GM19023 (cell line): ENCODE data around the gene PRSS3.
A peak's percentile ranks its signal among the peaks of the same experiment; 100 is the strongest.
"Not testable (repeated sequence)": the region's sequence is repeated elsewhere in the genome, so short reads cannot be mapped to it uniquely, and the experiment has no call there.

Source experiments
- ATAC-seq: cut with Tn5 transposase; IDR thresholded peaks from one replicate; pipeline ENCODE4 v1.9.1; 2021; ENCODE audit warnings: mild to moderate bottlenecking, moderate library complexity; ENCODE audit not compliant: unreplicated experiment

Gene PRSS3

DNA sequence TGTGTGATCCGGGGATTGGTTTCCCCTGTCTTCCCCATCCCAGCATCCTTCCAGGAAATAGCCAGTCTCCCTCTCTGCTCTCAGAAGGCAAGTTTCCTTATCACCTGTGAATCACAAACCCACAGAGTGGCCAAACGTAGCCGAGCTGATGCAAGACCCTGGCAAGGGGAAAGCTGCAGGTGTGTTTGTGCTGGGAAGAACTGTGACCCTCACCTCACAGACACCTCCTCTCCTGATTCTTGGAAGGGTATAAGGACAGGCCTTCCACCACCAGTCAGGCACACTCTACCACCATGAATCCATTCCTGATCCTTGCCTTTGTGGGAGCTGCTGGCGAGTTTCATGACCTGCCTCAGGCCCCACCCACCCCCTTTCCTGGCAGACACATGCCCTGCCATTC is at the start of gene PRSS3:
TSS of gene PRSS3 (plus strand) at position 281 of the 400 bp plus-strand sequence. CDS start at position 294, 13 bp downstream.
- no peak for ATAC-seq

DNA sequence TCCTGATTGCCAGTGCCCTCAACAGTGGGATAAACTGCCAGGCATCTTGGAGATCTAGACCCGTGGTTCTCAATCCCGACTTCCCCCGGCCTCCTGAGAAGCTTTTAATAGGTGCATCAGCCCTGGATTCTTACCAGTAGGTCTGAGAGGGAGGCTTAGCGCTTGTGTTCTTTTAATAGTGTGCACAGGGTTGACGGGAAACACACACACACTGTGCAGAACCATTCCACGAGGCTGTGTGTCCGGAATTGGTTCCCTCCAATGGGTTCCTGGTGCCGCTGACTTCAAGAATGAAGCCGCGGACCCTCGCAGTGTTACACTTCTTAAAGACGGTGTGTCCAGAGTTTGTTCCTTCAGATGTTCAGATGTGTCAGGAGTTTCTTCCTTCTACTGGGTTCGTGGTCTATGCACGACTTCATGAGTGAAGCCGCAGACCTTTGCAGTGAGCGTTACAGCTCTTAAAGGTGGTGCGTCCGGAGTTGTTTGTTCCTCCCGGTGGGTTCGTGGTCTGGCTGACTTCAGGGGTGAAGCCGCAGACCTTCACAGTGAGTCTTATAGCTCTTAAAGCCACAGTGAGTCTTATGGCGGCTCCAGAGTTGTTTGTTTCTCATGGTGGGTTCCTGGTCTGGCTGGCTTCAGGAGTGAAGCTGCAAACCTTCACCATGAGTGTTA is 46.6 kb upstream of the PRSS3 start:
- ATAC-seq, result no peak

DNA sequence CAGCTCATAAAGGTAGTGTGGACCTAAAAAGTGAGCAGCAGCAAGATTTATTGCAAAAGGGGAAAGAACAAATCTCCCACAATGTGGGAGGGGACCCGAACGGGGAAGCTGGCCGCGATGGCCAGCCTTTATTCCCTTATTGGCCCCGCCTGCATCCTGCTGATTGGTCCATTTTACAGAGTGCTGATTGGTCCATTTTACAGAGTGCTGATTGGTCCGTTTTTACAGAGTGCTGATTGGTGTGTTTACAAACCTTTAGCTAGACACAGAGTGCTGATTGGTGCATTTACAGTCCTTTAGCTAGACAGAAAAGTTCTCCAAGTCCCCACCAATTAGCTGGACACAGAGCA is 46.1 kb upstream of the PRSS3 start:
- not testable (repeated sequence) for ATAC-seq

DNA sequence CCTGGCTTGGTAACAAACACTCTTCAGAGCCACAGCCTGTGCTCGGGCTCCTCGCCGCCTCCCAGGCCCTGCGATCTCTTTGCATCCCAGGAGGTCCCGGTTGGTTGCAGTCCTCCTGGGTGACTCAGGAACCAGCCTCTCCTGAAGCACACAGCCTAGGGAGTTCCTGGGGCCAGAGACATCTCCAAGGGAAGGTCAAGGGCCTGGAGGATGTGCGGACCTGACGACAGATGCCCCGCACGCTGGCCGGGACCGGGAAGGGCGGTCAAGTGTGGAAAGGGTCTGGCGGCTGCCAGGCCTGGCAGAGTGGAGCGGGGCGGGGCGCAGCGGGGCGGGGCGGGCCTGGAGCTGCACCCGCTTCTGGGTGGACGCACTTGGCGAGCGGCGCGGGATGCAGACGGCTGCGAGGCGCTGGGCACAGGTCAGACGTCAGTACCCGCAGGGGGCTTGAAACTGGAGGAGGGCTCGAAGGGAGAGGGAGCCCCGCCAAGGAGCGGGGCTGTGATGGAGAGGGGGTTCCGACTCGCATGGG is 45.0 kb upstream of the PRSS3 start:
- no peak for ATAC-seq

DNA sequence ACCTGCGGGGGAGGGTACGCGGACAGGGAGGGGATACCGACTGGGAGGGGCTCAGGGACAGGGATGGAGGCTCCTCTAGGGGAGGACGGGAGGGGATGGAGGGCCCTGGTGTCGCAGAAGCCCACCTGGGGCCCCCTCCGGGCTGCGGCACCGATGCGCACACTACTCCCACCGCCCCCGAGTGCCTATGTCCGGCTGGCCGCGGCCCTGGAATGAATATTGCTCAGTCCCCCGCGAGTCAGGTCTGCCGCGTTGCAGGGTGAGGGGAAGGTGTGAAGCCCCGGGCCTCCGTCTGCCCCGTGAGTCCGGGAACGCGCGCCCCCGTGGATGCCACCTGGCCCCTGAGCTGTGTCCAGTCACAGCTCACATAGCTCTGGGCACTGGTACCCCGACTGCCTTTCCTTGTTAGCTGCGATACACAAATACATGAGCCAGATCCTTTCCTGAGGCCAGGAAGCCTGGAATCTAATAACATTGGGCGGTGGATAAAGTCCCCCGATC is 44.5 kb upstream of the PRSS3 start:
- ATAC-seq, result no peak

DNA sequence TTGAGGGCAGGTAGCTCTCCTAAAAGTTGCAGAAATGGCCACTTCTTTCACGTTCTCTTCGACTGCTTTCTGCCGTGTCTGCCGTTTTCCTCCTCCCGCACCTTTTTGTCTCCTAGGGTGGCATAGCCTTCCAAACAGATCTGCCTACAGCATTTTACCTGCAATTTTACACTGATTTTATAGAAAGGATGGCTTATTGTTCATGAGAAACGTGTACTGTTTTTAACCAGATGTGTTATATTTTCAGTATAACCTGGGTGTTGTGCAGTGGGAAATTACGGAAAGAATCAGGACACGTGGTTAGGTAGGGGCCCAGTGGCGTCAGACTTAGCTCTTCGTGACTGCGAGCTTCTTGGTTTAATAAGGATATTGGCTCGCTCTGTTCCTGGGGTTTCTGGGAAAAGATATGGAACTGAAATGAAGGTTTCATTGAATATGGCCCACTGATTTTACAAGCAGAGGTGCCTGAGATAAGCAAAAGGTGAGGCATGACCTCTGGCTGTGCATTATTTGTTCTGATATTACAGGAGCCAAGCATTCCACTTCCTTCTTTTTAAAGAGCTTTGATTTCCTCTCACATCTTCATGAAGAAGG is 43.7 kb upstream of the PRSS3 start:
- no peak for ATAC-seq

DNA sequence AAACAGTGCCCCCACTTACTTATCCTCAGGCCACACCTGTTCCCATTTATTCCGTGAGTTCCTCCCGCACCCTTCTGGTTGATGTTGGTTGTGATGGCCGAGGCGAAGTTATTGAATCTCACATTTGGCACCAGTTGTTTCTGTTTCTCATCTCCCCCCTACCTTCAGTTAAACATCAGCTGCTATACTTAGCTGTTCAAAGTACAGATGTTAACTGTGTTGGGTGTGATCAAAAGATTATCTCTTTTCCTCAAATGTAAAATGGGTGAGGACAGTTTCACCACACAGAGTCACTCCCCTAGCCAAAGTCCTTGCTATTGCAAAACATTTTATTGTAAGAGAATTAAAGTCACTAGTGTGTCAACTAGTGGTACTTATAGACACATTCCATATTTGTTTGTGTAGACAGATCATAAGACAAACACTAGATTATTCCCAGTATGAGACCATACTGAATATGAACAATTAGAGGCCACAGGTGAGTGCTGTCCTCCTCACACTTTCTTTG is 43.2 kb upstream of the PRSS3 start:
- no peak for ATAC-seq

DNA sequence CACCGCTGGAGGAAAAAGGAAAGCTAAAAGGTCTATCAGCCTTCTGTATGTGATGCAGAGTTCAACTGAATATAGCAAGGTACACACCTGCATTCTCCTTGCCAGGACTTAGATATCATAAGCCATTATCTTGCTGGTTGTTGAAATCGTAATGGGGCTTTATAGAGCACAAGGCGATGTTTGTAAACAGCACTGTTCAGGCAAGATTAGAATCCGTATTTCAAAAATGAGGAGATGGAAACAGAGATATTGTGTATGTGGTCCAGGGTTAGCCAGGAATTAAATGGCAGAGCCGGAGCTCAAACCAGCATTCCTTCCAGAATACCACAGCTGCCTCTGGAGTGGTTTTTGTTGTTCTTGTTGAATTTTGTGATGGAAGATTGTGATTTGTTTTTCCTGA is 42.6 kb upstream of the PRSS3 start:
- ATAC-seq, result not testable (repeated sequence)

DNA sequence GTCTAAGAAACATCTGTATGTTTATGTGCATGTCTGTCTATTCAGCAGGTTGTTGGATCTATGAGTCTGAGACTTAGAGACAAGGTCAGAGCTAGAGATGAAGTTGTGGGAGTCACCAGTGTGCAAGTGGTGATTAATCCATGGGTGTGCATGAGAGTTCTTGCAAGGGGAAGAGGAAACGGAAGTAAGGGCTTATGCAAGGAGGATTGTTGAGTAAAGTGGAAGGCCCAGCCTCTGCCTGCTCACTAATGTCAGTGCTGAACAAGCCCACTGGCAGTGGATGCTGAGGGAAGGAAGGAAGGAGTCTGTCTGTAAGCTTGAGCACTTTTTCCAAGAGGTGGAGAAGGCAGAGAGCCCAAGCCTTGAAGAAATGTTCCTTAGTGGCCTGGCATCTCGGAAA is 35.7 kb upstream of the PRSS3 start:
- not testable (repeated sequence) for ATAC-seq

DNA sequence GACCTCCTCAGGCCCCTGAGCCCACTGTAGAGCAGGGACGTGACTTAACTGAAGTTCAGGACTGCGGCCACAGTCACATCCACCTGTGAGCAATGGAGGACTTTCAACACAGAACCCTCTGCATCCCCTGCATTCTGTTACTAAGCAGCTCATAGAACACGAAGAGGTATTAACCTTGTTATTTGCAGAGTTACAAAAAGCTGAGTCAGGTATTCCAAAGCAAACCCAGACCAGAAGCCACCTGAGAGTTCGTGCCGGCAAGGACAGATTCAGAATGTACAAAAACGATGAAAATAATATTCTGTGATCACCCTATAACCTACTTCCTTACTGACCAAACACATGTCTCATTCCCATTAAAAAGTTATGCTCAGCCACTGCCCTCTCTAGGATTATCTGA is 33.0 kb upstream of the PRSS3 start:
- no peak for ATAC-seq

DNA sequence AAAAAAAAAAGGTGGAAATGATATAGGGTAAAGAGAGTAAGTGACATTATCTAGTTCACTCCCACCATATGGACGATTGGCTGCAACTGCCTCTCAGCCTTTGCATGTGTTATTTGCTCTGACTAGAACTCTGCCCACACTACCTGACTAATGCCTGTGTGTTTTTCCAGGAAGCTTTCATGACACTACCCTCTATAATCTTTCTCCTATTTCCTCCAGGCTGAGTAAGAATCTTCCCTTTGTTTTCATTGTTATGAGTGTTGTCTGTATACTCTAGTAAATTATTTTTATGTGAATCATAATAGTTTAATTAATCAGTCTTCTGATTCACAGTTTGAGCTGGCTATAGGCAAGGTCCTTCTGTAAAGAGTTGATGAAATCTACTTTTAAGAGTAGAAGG is 31.7 kb upstream of the PRSS3 start:
- not testable (repeated sequence) for ATAC-seq

DNA sequence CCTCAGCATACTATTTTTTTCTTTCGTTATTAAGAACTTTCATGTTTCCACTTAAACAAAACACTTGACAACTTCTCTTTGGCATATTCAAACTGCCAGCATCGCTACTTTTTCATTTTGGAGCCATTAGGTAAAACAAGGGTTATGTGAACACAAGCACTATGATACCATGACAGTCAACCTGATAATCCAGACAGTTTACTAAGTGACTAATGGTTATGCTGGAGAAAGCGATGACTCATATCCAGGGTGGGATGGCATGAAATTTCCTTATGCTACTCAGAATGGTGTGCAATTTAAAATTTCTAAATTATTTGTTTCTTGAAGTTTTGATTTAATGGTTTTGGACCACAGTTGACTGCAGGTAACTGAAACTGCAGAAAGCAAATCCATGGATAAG is 29.9 kb upstream of the PRSS3 start:
- no peak for ATAC-seq

DNA sequence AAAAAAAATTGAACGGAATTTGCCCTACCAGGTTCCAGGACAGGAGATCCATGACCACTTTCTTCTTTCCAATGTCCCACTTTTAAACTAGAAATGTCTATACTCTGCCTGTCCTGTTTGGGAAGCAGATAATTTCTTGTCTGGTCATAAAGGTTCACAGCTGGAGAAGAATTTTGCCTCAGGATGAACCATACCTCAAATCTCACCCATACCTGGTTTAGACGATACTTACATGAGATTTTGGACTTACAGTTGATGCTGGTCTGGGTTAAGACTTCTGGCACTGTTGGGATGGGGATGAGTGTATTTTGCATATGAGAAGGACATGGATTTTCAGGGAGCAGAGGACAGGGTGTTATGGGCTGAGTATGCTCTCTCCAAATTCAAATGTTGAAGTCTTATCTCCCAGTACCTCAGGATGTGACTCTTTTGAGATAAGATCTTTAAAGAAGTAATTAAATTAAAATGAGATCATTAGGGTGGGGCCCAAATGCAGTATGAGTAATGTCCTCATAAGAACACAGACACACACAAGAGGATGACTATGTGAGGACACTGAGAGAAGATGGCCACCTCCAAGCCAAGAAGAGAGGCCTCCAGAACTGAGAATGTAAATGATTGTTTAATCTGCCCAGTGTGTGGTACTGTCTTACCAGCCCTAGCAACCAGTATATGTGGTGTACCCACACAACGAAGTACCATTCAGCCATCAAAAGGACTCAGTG is 25.0 kb upstream of the PRSS3 start:
- not testable (repeated sequence) for ATAC-seq

DNA sequence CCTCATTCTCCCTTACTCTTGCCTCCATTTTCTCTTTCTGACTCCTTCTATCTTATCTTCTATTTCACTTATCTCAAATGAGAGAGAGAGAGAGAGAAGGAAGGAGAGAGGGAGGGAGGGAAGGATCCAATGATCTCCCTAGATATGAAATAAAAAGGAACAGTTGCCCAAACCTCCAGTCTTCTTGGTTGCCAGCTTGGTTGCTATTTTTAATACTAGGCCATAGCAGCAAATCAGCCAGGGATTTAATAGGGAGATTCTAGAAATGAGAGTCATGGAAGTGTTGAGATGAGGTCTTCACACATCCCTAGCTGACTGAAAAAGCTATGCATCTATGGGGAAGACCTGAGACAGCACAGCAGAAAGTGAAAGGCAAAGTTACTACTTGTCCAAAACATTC is 22.2 kb upstream of the PRSS3 start:
- ATAC-seq, result not testable (repeated sequence)

DNA sequence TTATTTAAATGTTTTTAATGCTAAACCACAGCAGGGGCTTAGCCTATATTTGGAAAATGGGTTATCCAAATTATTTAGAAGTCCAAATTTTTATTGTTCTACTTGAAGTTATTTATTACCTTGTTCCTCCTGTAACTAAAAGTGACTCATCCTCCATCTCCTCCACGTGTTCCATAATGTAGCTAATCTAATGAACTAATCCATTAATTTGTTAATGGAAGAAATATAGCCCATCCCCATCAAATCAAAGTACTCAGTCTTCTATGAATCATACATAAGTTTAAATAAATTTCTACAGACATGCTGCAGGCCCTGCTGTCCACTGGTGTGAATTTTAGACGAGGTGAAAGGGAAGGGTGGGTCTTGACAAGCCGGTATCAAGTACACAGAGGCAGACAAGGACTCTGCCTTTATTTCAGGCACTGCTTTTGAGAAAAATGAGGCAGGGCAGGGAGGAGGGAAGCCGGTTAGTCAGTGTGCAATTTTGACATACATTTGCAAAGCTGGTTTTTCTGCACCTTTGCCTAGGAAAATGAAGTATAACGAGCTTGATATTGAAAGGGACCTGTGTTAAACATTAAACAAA is 21.2 kb upstream of the PRSS3 start:
- not testable (repeated sequence) for ATAC-seq

DNA sequence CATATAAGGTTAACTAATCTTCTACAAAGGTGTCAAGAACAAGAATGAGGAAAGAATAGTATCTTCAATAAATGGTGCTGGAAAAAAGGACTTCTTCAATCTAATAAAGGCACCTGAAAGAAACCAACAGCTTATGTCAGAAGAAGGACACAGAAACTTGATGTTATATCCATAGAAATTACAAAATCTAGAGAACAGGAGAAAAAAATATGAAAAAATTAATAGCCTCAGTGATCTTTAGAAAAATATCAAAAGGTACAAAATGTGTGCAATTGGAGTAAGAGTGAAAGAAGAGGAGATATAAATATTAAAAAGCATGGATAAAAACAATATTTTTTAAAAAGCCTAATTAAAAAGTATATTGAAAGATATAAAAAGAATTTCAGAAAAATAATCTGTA is 18.8 kb upstream of the PRSS3 start:
- ATAC-seq, result no peak

DNA sequence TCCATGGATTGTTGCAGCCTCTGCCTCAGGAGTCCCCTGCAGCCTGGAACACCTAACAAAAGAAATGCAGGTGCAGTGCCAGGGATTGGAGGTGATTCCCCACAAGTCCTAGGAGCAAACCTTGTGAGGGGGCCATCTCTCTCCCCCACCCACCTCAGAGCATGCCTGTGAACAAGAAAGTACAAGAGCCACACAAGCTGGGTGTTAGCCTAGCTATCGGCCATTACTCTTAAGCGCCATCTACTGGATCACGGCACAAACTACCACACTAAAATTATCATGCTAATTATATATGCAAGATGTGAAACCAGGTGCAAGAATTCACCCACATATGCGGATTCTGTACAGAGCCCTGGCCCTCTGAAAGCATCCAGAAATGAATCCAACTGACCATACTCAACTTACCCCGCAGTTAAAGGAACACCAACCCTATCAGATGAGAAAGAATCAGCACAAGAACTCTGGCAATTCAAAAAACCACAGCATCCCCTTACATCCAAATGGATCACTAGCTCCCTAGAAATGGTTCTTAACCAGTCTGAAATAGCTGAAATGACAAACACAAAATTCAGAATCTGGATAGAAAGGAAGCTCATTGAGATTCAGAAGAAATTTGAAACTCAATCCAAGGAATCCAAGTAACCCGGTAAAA is 16.5 kb upstream of the PRSS3 start:
- peak; percentile 80 for ATAC-seq

DNA sequence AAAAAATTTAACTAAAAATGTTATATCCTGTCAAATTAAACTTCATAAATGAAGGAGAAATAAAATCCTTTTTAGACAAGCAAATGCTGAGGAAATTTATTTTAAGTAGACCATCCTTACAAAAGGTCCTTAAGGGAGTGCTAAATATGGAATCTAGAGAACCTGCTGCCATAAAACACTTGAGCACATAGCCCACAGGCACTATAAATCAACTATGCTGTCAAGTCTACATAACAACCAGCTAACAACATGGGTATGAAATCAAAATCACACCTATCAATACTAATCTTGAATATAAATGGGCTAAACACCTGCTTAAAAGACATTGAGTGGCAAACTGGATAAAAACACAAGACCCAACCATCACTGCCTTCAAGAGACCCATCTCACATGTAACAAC is 15.1 kb upstream of the PRSS3 start:
- no peak for ATAC-seq

DNA sequence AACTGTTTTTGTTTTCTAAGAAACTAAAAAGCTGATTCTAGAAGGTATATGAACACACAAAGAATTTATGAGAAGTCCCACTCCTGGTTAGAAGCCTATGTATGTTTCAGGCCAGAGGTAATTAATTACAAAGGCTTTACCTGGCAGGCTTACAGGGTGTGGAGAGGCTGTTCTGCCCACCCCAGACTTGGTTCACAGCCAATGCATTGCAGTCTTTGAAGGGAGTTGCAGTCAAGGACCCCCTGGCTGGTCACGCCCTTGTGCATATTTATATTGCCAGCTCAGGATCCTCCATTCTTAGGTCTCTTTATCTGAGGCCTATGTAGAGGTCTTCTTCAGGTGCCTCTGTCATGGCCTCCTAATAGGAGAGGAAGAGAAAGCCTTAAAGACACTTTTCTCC is 13.6 kb upstream of the PRSS3 start:
- ATAC-seq, result no peak

DNA sequence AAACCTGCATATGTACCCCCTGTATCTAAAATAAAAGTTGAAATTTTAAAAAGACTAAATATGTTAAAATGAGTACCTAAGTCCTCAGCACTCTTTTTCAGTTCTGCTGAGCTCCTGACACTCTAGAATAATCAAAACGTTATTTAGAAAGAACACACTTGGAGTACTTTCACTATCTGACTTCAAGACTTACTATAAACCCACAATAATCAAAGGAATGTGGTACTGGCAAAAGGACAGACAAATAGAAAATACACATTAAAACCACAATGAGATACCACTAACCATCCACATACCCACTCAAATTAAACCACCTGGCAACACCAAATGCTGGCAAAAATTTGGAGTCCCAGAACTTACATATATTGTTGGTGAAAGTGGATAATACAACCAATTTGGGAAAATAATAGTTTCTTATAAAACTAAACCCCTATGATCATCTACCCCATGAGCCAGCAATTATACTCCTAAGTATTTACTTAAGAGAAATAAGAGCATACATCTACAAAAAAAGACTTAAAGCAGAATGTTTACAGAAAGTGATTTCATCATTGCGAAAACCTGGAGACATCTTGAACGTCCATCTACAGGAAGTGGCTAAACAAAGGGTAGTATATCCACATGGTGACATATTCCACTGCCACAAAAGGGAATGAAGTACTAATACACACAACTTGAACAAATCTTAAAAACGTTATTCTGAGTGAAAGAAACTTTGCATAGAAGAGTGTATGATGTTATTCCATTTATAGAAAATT is 12.8 kb upstream of the PRSS3 start:
- ATAC-seq, result no peak
